Measurements from ENCODE around the gene ZNF830. TPM values are rescaled to one million over a fixed set of nuclear protein-coding genes. Genes with fewer than 3 reads are reported as not detected.

Gene ZNF830
- total RNA-seq, 1 experiment from 2014 or later, result 13.6 TPM

DNA sequence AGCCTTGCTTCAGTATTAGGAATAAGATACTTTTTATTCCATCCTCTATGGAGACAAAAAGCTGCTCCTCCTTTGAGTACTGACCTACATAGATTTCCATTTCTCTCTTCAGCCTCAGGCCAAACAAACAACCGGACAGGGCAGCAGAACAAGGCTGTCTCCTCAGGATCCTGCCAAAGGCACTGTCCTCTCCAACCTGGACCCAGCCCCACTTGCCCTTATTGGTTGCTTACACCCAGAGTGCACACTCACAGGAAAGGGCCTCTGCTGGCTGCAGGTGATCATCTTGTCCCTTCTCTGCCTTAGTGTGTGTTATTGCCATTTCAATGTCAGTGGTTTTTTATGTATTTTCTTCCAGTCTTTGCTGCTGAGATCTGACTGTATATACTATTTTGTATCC, 45.6 kb downstream of the ZNF830 start:
- Histone ChIP-seq H4K20me1 (ENCODE audit: insufficient read depth) (no peaks in the 10 kb centered on the region), H2AFZ (no peak overlapping the region), H3K36me3 (ENCODE audit: low read depth) (no peaks in the 10 kb centered on the region), H3K4me2 (no peak overlapping the region), H3K9me2 (ENCODE audit: insufficient read depth) (no peaks in the 10 kb centered on the region), H3K79me2 (ENCODE audit: low read depth) (no peaks in the 10 kb centered on the region), H3K9me3 (ENCODE audit: insufficient read depth, low read depth) (no peaks in the 10 kb centered on the region), H3K4me3 (no peak overlapping the region), H3K27ac (no peak overlapping the region), H3F3A (ENCODE audit: insufficient read depth, low read depth) (peaks cover 16% of the 10 kb centered on the region; the same call in 1 of the 2 replicates), H3K4me1 (replicated peaks; ENCODE audit: insufficient read depth) (peaks cover 12% of the 10 kb centered on the region), H3K27me3 (ENCODE audit: insufficient read depth, low read depth) (no peaks in the 10 kb centered on the region)
- POLR2A ChIA-PET (ENCODE audit: unreplicated experiment), result no interaction called here
- DNase-seq, result no peak
- intact Hi-C loops (cut with micrococcal nuclease; ENCODE audit: unreplicated experiment), result no loop called here
- CTCF ChIA-PET, result no interaction called here
- TF ChIP-seq, protein P1, sequence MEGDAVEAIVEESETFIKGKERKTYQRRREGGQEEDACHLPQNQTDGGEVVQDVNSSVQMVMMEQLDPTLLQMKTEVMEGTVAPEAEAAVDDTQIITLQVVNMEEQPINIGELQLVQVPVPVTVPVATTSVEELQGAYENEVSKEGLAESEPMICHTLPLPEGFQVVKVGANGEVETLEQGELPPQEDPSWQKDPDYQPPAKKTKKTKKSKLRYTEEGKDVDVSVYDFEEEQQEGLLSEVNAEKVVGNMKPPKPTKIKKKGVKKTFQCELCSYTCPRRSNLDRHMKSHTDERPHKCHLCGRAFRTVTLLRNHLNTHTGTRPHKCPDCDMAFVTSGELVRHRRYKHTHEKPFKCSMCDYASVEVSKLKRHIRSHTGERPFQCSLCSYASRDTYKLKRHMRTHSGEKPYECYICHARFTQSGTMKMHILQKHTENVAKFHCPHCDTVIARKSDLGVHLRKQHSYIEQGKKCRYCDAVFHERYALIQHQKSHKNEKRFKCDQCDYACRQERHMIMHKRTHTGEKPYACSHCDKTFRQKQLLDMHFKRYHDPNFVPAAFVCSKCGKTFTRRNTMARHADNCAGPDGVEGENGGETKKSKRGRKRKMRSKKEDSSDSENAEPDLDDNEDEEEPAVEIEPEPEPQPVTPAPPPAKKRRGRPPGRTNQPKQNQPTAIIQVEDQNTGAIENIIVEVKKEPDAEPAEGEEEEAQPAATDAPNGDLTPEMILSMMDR (conservative IDR thresholded peaks at IDR 0.05), result no peak
- no peak for TF ChIP-seq EZH2 (IDR thresholded peaks at IDR 0.05; ENCODE audit: low read depth)
- BruUV-seq (replicated peaks), result no TSS peak

DNA sequence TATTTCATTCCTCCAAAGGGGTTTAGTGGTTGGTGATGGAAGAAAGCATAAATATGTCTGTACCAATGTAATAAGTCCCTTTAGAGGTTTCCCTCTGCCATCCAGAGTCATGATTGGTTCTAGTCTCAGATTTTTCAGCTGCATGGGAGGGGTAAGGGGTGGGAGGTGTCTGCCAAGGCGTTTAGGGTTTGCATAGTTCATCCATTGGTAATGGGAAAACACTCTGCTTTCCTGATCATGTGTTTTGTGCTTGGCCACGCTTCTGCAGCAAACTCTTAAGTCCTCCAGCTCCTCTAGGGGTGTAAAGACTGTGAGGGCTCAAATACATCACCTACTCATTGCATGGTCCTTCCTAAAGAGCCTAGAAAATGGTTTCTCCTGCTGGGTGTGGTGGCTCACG, 48.8 kb downstream of the ZNF830 start:
- H3K4me2 ChIP-seq, result no peak overlapping the region
- intact Hi-C loops (cut with micrococcal nuclease; ENCODE audit: unreplicated experiment), result no loop called here
- BruUV-seq (replicated peaks), result no TSS peak
- H3K9me2 ChIP-seq (ENCODE audit: insufficient read depth), result no peaks in the 10 kb centered on the region
- ChIA-PET POLR2A (ENCODE audit: unreplicated experiment) (no interaction called here), CTCF (no interaction called here)
- no peak overlapping the region for H3K4me3 ChIP-seq
- H3K27me3 ChIP-seq (ENCODE audit: insufficient read depth, low read depth), result no peaks in the 10 kb centered on the region
- no peak for DNase-seq
- H3K4me1 ChIP-seq (replicated peaks; ENCODE audit: insufficient read depth), result no peaks in the 10 kb centered on the region
- no peaks in the 10 kb centered on the region for H4K20me1 ChIP-seq (ENCODE audit: insufficient read depth)
- no peaks in the 10 kb centered on the region for H3K9me3 ChIP-seq (ENCODE audit: insufficient read depth, low read depth)
- H3F3A ChIP-seq (ENCODE audit: insufficient read depth, low read depth), result no peaks in the 10 kb centered on the region
- no peaks in the 10 kb centered on the region for H3K79me2 ChIP-seq (ENCODE audit: low read depth)
- H3K27ac ChIP-seq, result no peak overlapping the region
- H2AFZ ChIP-seq, result no peak overlapping the region
- no peak for TF ChIP-seq EZH2 (IDR thresholded peaks at IDR 0.05; ENCODE audit: low read depth)
- TF ChIP-seq, protein P1 (conservative IDR thresholded peaks at IDR 0.05), result no peak
- no peaks in the 10 kb centered on the region for H3K36me3 ChIP-seq (ENCODE audit: low read depth)

DNA sequence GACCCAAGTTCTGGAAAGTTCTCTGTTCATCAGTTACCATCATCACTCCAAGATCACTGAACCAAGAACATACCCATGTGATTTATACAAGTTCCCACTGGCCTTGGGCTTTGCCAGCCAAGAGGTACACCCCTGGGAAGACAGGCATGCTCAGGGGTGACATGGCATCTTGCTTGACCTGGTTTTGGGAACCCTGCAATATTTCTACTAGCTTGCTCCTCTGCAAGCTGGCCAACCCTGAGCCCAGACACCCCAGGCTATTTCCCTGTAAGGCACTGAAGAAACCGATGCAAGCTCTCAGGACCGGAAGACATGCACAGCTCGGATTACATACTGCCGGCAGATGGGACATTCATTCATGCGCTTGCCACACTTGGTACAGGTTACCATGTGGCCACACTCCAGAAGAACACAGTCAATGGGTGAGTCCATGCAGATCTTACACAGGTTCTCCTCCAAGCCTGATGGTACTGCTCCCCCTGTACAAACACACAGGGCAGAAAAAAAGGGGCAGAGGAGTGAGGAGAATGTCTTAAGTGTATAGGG, 50.4 kb downstream of the ZNF830 start:
- Histone ChIP-seq H3K4me2 (no peak overlapping the region), H3F3A (ENCODE audit: insufficient read depth, low read depth) (no peaks in the 10 kb centered on the region), H4K20me1 (ENCODE audit: insufficient read depth) (no peaks in the 10 kb centered on the region), H3K9me3 (ENCODE audit: insufficient read depth, low read depth) (no peaks in the 10 kb centered on the region), H3K79me2 (ENCODE audit: low read depth) (no peaks in the 10 kb centered on the region), H3K4me3 (no peak overlapping the region), H2AFZ (no peak overlapping the region), H3K4me1 (replicated peaks; ENCODE audit: insufficient read depth) (no peaks in the 10 kb centered on the region), H3K9me2 (ENCODE audit: insufficient read depth) (no peaks in the 10 kb centered on the region), H3K27me3 (ENCODE audit: insufficient read depth, low read depth) (no peaks in the 10 kb centered on the region), H3K27ac (no peak overlapping the region), H3K36me3 (ENCODE audit: low read depth) (no peaks in the 10 kb centered on the region)
- CTCF ChIA-PET, result no interaction called here
- no peak for TF ChIP-seq EZH2 (IDR thresholded peaks at IDR 0.05; ENCODE audit: low read depth)
- TF ChIP-seq, protein P1 (conservative IDR thresholded peaks at IDR 0.05), result no peak
- POLR2A ChIA-PET (ENCODE audit: unreplicated experiment), result interaction anchor here (0.7 kb wide), 1 partner anchor 32 kb away, joined by 7 read pairs; no protein-coding TSS in a partner anchor
- intact Hi-C loops (cut with micrococcal nuclease; ENCODE audit: unreplicated experiment), result no loop called here
- BruUV-seq (replicated peaks), result no TSS peak
- no peak for DNase-seq

Other genes with a start within 250 kb of the ZNF830 start
- 3.7 and 8.5 TPM in 2 replicates for gene CCT6B, start 80 bp upstream of the ZNF830 start, total RNA-seq (2021)
- 25.0 and 25.5 TPM in 2 replicates for gene LIG3, start 19.0 kb downstream of the ZNF830 start, total RNA-seq (2021)
- 36.7 and 38.1 TPM in 2 replicates for gene RFFL, start 102.2 kb downstream of the ZNF830 start, total RNA-seq (2021)
- 7.8 and 9.7 TPM in 2 replicates for gene RAD51D, start 158.3 kb downstream of the ZNF830 start, total RNA-seq (2021)
- not detected in 2 replicates for gene FNDC8, start 160.1 kb downstream of the ZNF830 start, total RNA-seq (2021)
- gene NLE1, start 180.8 kb downstream of the ZNF830 start, total RNA-seq (2021), result 16.4 and 20.8 TPM in 2 replicates
- not detected in 2 replicates for gene UNC45B, start 186.3 kb downstream of the ZNF830 start, total RNA-seq (2021)
- gene SLC35G3, start 232.9 kb downstream of the ZNF830 start, total RNA-seq (2021), result not detected in 2 replicates